Kidney epithelial cell (primary cell): Measurements from ENCODE around the gene RIOK2. TPM values are rescaled to one million over a fixed set of nuclear protein-coding genes. Genes with fewer than 3 reads are reported as not detected.

Experiments used
- DNase-seq: peaks from one replicate; pipeline ENCODE4 v3.0.0-alpha.2; 2010; ENCODE audit warnings: low read depth
- H3K27me3 ChIP-seq: 2 replicates; pipeline ENCODE4 v1.6.0; 2011; ENCODE audit warnings: low read length; ENCODE audit not compliant: control insufficient read depth, insufficient read depth
- H3K36me3 ChIP-seq: 2 replicates; pipeline ENCODE4 v1.5.1; 2011; ENCODE audit warnings: low read length; ENCODE audit not compliant: control insufficient read depth, insufficient read depth
- H3K4me3 ChIP-seq: 2 replicates; pipeline ENCODE4 v1.5.1; 2011; ENCODE audit warnings: low read depth, mild to moderate bottlenecking, control low read depth, low read length
- CTCF ChIP-seq: IDR thresholded peaks from 2 replicates; pipeline ENCODE4 v1.5.1; 2011; ENCODE audit warnings: mild to moderate bottlenecking, moderate library complexity, low read length, control low read depth, inconsistent platforms; ENCODE audit not compliant: insufficient read depth, poor library complexity, severe bottlenecking
- total RNA-seq: library from RNA; depleted of rRNA; stranded (reverse); fragments of >200 nt; gene quantifications from 2 replicates; pipeline ENCODE4 v1.2.3, GENCODE V29; 2015

RIOK2 gene
- total RNA-seq, 1 donor from 2014 or later: 25.6 TPM

- DNase-seq: no peak
- peaks cover 1% of the 10 kb centered on the region for H3K36me3 ChIP-seq
Observed at GRCh38 chr5:97164846-97165245, 18.2 kb downstream of the RIOK2 start.

GRCh38 chr5:97163790-97164285 lies 19.2 kb downstream of the RIOK2 start:
- Histone ChIP-seq H3K27me3 (no peaks in the 10 kb centered on the region), H3K36me3 (peaks cover 1% of the 10 kb centered on the region), H3K4me3 (no peak overlapping the region)
- no peak for DNase-seq
- no peak for TF ChIP-seq CTCF

More at GRCh38 chr5:97164846-97165245, 18.2 kb downstream of the RIOK2 start:
- Histone ChIP-seq H3K4me3 (no peak overlapping the region), H3K27me3 (no peaks in the 10 kb centered on the region)
- no peak for TF ChIP-seq CTCF

GRCh38 chr5:97163360-97163764 lies 19.7 kb downstream of the RIOK2 start:
- no peak for DNase-seq
- Histone ChIP-seq H3K27me3 (no peaks in the 10 kb centered on the region), H3K4me3 (no peak overlapping the region), H3K36me3 (peaks cover 1% of the 10 kb centered on the region)
- TF ChIP-seq CTCF: peak; percentile 46

GRCh38 chr5:97162045-97162444 lies 21.0 kb downstream of the RIOK2 start:
- peak; percentile 35 for DNase-seq
- Histone ChIP-seq H3K27me3 (no peaks in the 10 kb centered on the region), H3K4me3 (no peak overlapping the region), H3K36me3 (peaks cover 1% of the 10 kb centered on the region)
- peak; percentile 78 for TF ChIP-seq CTCF

GRCh38 chr5:97157689-97158088 lies 25.4 kb downstream of the RIOK2 start:
- TF ChIP-seq CTCF: no peak
- no peak for DNase-seq
- Histone ChIP-seq H3K36me3 (no peaks in the 10 kb centered on the region), H3K27me3 (no peaks in the 10 kb centered on the region), H3K4me3 (no peak overlapping the region)

GRCh38 chr5:97151370-97151769 lies 31.7 kb downstream of the RIOK2 start:
- Histone ChIP-seq H3K4me3 (no peak overlapping the region), H3K36me3 (no peaks in the 10 kb centered on the region), H3K27me3 (no peaks in the 10 kb centered on the region)
- no peak for TF ChIP-seq CTCF
- DNase-seq: no peak
